Adrenal gland (tissue), 12 donors: ENCODE measurements around the gene MACROD2. TPM values are rescaled to one million over a fixed set of nuclear protein-coding genes. Genes with fewer than 3 reads are reported as not detected.

Experiments used
- DNase-seq, 7 donors: peaks; one replicate each; pipeline ENCODE4 v3.0.0-alpha.2; 2019 to 2020
- H3K27ac ChIP-seq, 5 donors: fragments of 200-600 bp; sonication (generic) in 4 of 5; 1 replicate in 3 of 5; 2 replicates in 2 of 5; pipeline versions ENCODE4 v1.5.1 to v1.8.0; 2016 to 2020; ENCODE audit warnings: mild to moderate bottlenecking in 1 of 5
- H3K27me3 ChIP-seq: fragments of 200-600 bp; 2 replicates; pipeline ENCODE4 v1.8.0; 2021
- H3K36me3 ChIP-seq, 2 donors: fragments of 200-600 bp; replicated peaks in 1 of 2; 1 replicate in 1 of 2; 2 replicates in 1 of 2; pipeline versions ENCODE4 v1.5.1 to v1.8.0; 2018 to 2022
- H3K4me1 ChIP-seq, 2 donors: fragments of 200-600 bp; replicated peaks in 1 of 2; 1 replicate in 1 of 2; 2 replicates in 1 of 2; pipeline versions ENCODE4 v1.5.1 to v1.8.0; 2018 to 2021
- H3K4me3 ChIP-seq, 4 donors: fragments of 200-600 bp; sonication (generic) in 3 of 4; one replicate each; pipeline ENCODE4 v1.5.1; 2016 to 2018
- H3K9me3 ChIP-seq, 3 donors: fragments of 200-600 bp; sonication (generic) in 1 of 3; replicated peaks in 1 of 3; 1 replicate in 2 of 3; 2 replicates in 1 of 3; pipeline versions ENCODE4 v1.5.1 to v1.8.0; 2016 to 2021
- POLR2A ChIP-seq, 2 donors: fragments of 450-650 bp; IDR thresholded peaks; one replicate each; pipeline ENCODE4 v1.6.1; 2017; ENCODE audit warnings: antibody characterized with exemption in 2 of 2, mild to moderate bottlenecking in 2 of 2, moderate library complexity in 1 of 2
- WGBS, 4 donors: extraction: QIAGEN DNeasy Blood & Tissue Kit in 2 of 4; methylation state at CpG; one replicate each; pipeline versions ENCODE4 v1.1.5 to v1.1.7; 2013 to 2017; 5-methylcytosine and 5-hydroxymethylcytosine counted together
- intact Hi-C, 2 donors: fragments of 100-400 bp; cut with DNase I; formaldehyde crosslinking; loops; one replicate each; pipeline versions ENCODE4 v1.14.1 to v1.15.0; 2022 to 2023
- polyA plus RNA-seq, 3 donors: library from polyadenylated mRNA; stranded (reverse); fragments of 200-250 nt in 2 of 3; fragments of 350-450 nt in 1 of 3; fragmentation: Illumina TruSeq in 1 of 3; extraction: RNeasy Lipid Tissue Mini Kit (QIAGEN cat#74804) in 1 of 3; gene quantifications; one replicate each; pipeline ENCODE4 v1.2.3, GENCODE V29; 2013 to 2014
- total RNA-seq, 9 donors: library from RNA; depleted of rRNA in 4 of 9; stranded (reverse); fragments of >200 nt in 4 of 9; fragments of 120-200 nt in 1 of 9; fragmentation: NEBNext Ultra II Directional in 1 of 9; extraction: Animal tissue kit (Norgen Biotek cat#: 25700) in 1 of 9; gene quantifications; one replicate each; pipeline versions ENCODE4 v1.1.0 to v1.2.4, GENCODE V29; 2013 to 2023
- TF ChIP-seq, protein P1 (sequence below), 6 experiments: fragments of 450-650 bp in 4 of 6; fragments of 200-600 bp in 2 of 6; sonication (generic) in 1 of 6; IDR thresholded peaks; 1 replicate in 5 of 6; 2 replicates in 1 of 6; pipeline versions ENCODE4 v1.5.1 to v1.8.0; 2016 to 2021; ENCODE audit warnings: antibody characterized with exemption in 6 of 6, mild to moderate bottlenecking in 2 of 6, moderate library complexity in 1 of 6
- donor health status: healthy with polysubstance abuse.
- donor health status: Bipolar disorder and iron deficiency.
- donor health status: DM: yes; HTN: yes; CAD: no.
- donor health status: DM: no; HTN: no; CAD: no.
- donor health status: DM: no; HTN: no; CAD: no.
- donor health status: DM: yes; HTN: yes; CAD: no.

The MACROD2 gene
- total and polyA plus RNA-seq, 12 donors = 1.1 to 21.2 (median 6.4) TPM

DNA sequence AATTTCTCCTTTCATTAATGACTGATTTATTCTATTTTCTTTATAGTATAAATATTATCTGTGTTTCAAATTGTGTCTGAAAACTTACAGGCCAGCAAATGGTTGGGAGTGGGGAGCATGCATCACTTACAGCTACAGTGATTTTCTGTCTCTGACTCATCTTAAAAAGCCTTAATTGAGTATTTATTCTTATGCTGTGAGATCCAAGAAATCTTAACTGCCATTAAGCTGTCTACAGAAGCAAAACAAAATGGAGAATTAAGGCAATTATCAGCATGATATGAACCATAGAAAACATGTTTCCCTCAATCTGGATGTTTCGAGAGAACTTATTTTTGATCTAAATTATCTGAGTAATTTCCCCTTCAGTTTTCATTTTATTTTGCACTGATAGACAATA is 1746.8 kb downstream of the MACROD2 start:
- whole genome bisulfite sequencing, 4 donors = 77 to 95% (median 93%) methylated on average over 1 of the region's 1 CpG
- intact Hi-C loops = no loop called here
- DNase-seq = no peak
- H3K4me1 ChIP-seq = no peaks in the 10 kb centered on the region
- no peak overlapping the region for H3K4me3 ChIP-seq
- H3K9me3 ChIP-seq = no peaks in the 10 kb centered on the region
- no peak for TF ChIP-seq POLR2A (IDR thresholded peaks at IDR 0.05)
- TF ChIP-seq, protein P1, sequence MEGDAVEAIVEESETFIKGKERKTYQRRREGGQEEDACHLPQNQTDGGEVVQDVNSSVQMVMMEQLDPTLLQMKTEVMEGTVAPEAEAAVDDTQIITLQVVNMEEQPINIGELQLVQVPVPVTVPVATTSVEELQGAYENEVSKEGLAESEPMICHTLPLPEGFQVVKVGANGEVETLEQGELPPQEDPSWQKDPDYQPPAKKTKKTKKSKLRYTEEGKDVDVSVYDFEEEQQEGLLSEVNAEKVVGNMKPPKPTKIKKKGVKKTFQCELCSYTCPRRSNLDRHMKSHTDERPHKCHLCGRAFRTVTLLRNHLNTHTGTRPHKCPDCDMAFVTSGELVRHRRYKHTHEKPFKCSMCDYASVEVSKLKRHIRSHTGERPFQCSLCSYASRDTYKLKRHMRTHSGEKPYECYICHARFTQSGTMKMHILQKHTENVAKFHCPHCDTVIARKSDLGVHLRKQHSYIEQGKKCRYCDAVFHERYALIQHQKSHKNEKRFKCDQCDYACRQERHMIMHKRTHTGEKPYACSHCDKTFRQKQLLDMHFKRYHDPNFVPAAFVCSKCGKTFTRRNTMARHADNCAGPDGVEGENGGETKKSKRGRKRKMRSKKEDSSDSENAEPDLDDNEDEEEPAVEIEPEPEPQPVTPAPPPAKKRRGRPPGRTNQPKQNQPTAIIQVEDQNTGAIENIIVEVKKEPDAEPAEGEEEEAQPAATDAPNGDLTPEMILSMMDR (IDR thresholded peaks at IDR 0.05) = no peak
- no peak overlapping the region for H3K27ac ChIP-seq
- no peaks in the 10 kb centered on the region for H3K27me3 ChIP-seq
- no peaks in the 10 kb centered on the region for H3K36me3 ChIP-seq

DNA sequence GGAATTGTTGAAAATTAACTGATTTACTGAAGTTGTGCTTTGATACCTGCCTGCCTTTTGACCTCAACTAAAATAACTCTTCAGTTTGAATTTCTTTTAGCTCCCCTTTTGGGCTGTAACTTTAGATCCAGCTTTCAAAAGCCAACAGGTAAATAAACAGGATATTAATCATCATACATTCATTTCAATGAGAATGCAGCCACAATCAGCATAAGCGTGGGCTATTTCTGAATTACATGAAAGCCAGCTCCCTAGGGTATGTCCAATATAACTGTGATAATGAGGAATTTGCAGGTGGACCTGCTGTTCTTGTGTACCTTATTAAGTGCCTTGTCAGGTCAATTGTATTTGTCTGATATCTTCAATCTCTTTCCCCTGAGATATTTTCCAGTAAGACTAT is 1747.3 kb downstream of the MACROD2 start:
- intact Hi-C loops = no loop called here
- Histone ChIP-seq H3K4me3 (no peak overlapping the region), H3K27ac (no peak overlapping the region), H3K27me3 (no peaks in the 10 kb centered on the region), H3K4me1 (no peaks in the 10 kb centered on the region), H3K36me3 (no peaks in the 10 kb centered on the region), H3K9me3 (peaks cover 0 to 2% (median 0%) of the 10 kb centered on the region in 3 donors)
- WGBS, 4 donors = 82 to 95% (median 89%) methylated on average over 1 of the region's 1 CpG
- TF ChIP-seq POLR2A (IDR thresholded peaks at IDR 0.05) = no peak
- TF ChIP-seq, protein P1 (IDR thresholded peaks at IDR 0.05) = no peak
- DNase-seq = no peak

DNA sequence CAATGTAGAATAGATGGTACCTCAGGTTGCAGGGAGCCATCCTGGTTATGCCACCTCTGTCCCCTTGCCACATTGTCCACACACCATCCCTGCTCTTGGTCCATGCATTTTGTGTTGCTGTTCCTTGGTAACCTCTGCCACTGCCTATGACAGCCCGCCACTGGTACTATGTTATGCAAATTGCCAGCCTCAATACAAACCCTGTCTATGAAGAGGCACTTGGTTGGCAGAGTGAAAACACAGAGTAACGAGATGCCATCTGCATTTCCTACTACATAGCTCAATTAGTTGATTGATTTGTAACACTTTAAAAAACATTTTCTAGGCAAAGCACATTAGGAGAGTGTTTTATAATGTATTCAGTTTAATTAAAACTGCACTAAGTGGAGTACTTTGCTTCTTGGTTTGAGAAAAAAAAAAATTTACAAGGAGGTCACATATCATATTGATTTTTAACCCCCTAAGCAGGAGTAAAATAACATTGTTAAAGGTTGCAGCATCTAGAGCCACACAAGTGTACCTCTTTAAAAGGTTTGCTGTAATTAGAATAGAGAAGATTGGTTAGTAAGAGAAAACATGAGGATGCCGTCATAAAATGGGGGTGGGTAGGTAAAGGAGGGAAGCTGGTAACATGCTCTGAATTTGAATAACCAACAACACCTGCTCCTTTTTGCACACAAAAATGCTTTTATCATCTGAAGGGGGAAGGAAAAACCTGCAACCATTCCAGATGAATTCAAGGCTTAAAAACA is 1760.9 kb downstream of the MACROD2 start:
- no peak overlapping the region for H3K27ac ChIP-seq
- no peaks in the 10 kb centered on the region for H3K9me3 ChIP-seq
- no peak for TF ChIP-seq POLR2A (IDR thresholded peaks at IDR 0.05)
- TF ChIP-seq, protein P1 (IDR thresholded peaks at IDR 0.05) = no peak
- no peaks in the 10 kb centered on the region for H3K4me1 ChIP-seq
- no peaks in the 10 kb centered on the region for H3K27me3 ChIP-seq
- DNase-seq = no peak
- H3K4me3 ChIP-seq = no peak overlapping the region
- intact Hi-C loops = no loop called here
- H3K36me3 ChIP-seq = no peaks in the 10 kb centered on the region
- WGBS, 4 donors = 76 to 86% (median 78%) methylated on average over 3 of the region's 3 CpGs

DNA sequence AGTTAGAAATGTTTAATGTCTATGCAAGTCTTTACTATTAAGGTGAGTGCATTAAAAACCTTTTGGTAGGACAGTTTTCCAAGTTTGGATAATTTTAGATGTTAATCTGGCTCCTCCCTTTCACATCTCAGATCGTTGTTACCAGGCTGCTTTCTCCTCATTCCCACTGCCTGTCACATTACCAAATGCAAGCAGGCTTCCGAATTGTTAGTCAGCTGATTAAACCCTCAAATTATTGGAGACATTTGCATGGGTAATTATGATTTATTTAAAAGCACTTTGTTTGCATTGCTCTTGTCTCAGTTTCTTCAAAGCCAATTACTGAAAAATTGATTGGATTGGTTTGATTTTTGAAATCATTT is 1761.4 kb downstream of the MACROD2 start:
- H3K27ac ChIP-seq = no peak overlapping the region
- no peaks in the 10 kb centered on the region for H3K9me3 ChIP-seq
- intact Hi-C loops = no loop called here
- H3K27me3 ChIP-seq = no peaks in the 10 kb centered on the region
- TF ChIP-seq, protein P1 (IDR thresholded peaks at IDR 0.05) = no peak
- TF ChIP-seq POLR2A (IDR thresholded peaks at IDR 0.05) = no peak
- WGBS, 4 donors = 39 to 69% (median 56%) methylated on average over 2 of the region's 2 CpGs
- DNase-seq = no peak
- no peaks in the 10 kb centered on the region for H3K4me1 ChIP-seq
- no peaks in the 10 kb centered on the region for H3K36me3 ChIP-seq
- no peak overlapping the region for H3K4me3 ChIP-seq
